Peyer's patch (tissue), 4 donors: ENCODE results near the gene PRIM1. TPM values are rescaled to one million over a fixed set of nuclear protein-coding genes. Genes with fewer than 3 reads are reported as not detected.
"Not testable (repeated sequence)": the region's sequence is repeated elsewhere in the genome, so short reads cannot be mapped to it uniquely, and the experiment has no call there.

Experiments used
- DNase-seq, 3 donors: peaks; one replicate each; pipeline ENCODE4 v3.0.0-alpha.2; 2017 to 2019
- H3K27ac ChIP-seq, 4 donors: fragments of 200-600 bp; sonication (generic); one replicate each; pipeline ENCODE4 v1.5.1; 2016 to 2019
- H3K27me3 ChIP-seq, 2 donors: fragments of 200-600 bp; sonication (generic); one replicate each; pipeline ENCODE4 v1.5.1; 2019
- H3K36me3 ChIP-seq, 3 donors: fragments of 200-600 bp; sonication (generic); one replicate each; pipeline ENCODE4 v1.5.1; 2016 to 2019
- H3K4me1 ChIP-seq, 4 donors: fragments of 200-600 bp; sonication (generic); one replicate each; pipeline ENCODE4 v1.5.1; 2016 to 2019
- H3K4me3 ChIP-seq, 4 donors: fragments of 200-600 bp; sonication (generic); 1 replicate in 3 of 4; 2 replicates in 1 of 4; pipeline ENCODE4 v1.5.1; 2016 to 2019; ENCODE audit warnings: mild to moderate bottlenecking in 1 of 4
- H3K9me3 ChIP-seq, 4 donors: fragments of 200-600 bp; sonication (generic); one replicate each; pipeline ENCODE4 v1.5.1; 2016 to 2019; ENCODE audit warnings: mild to moderate bottlenecking in 1 of 4
- CTCF ChIP-seq, 6 experiments: fragments of 450-650 bp in 4 of 6; fragments of 200-600 bp in 2 of 6; sonication (generic) in 1 of 6; IDR thresholded peaks; one replicate each; pipeline ENCODE4 v1.5.1; 2017 to 2019; ENCODE audit warnings: antibody characterized with exemption in 6 of 6, mild to moderate bottlenecking in 3 of 6, moderate library complexity in 1 of 6
- POLR2A ChIP-seq, 2 donors: fragments of 450-650 bp; IDR thresholded peaks; one replicate each; pipeline ENCODE4 v1.5.1; 2017; ENCODE audit warnings: antibody characterized with exemption in 2 of 2, mild to moderate bottlenecking in 2 of 2, moderate library complexity in 2 of 2
- total RNA-seq, 4 donors: library from RNA; depleted of rRNA; stranded (reverse); fragments of >200 nt; gene quantifications; one replicate each; pipeline ENCODE4 v1.1.0, GENCODE V29; 2016

The PRIM1 gene
- total RNA-seq, 4 donors from 2014 or later = 3.4 to 38.0 (median 5.7) TPM

- no peak for TF ChIP-seq POLR2A (IDR thresholded peaks at IDR 0.05)
- TF ChIP-seq CTCF (IDR thresholded peaks at IDR 0.05) = no peak
- DNase-seq = peak in 1 of 3 donors; percentile 14
- Histone ChIP-seq H3K9me3 (no peaks in the 10 kb centered on the region), H3K4me3 (no peak overlapping the region), H3K36me3 (peaks cover 0 to 93% (median 4%) of the 10 kb centered on the region in 3 donors), H3K27ac (no peak overlapping the region), H3K4me1 (peaks cover 0 to 49% (median 19%) of the 10 kb centered on the region in 4 donors), H3K27me3 (no peaks in the 10 kb centered on the region)
Observed at GRCh38 chr12:56716458-56716857, 35.7 kb downstream of the PRIM1 start.

GRCh38 chr12:56715798-56716197 is 36.3 kb downstream of the PRIM1 start:
- DNase-seq = peak in 1 of 3 donors; percentile 27
- Histone ChIP-seq H3K36me3 (peaks cover 0 to 90% (median 4%) of the 10 kb centered on the region in 3 donors), H3K9me3 (no peaks in the 10 kb centered on the region), H3K27ac (no peak overlapping the region), H3K4me3 (no peak overlapping the region), H3K4me1 (peaks cover 0 to 42% (median 16%) of the 10 kb centered on the region in 4 donors), H3K27me3 (no peaks in the 10 kb centered on the region)
- TF ChIP-seq CTCF (IDR thresholded peaks at IDR 0.05) (no peak), POLR2A (IDR thresholded peaks at IDR 0.05) (no peak)

- Histone ChIP-seq H3K4me1 (peaks cover 0 to 29% (median 7%) of the 10 kb centered on the region in 4 donors), H3K4me3 (no peak overlapping the region), H3K27ac (no peak overlapping the region), H3K27me3 (no peaks in the 10 kb centered on the region), H3K36me3 (peaks cover 0 to 77% (median 4%) of the 10 kb centered on the region in 3 donors), H3K9me3 (no peaks in the 10 kb centered on the region)
- DNase-seq = no peak
- TF ChIP-seq CTCF (IDR thresholded peaks at IDR 0.05) (no peak), POLR2A (IDR thresholded peaks at IDR 0.05) (no peak)
Observed at GRCh38 chr12:56714431-56714929, 37.6 kb downstream of the PRIM1 start.

GRCh38 chr12:56713345-56713744 is 38.8 kb downstream of the PRIM1 start:
- Histone ChIP-seq H3K9me3 (no peaks in the 10 kb centered on the region), H3K27me3 (no peaks in the 10 kb centered on the region), H3K4me1 (peaks cover 0 to 17% (median 6%) of the 10 kb centered on the region in 4 donors), H3K27ac (no peak overlapping the region), H3K36me3 (peaks cover 0 to 66% (median 4%) of the 10 kb centered on the region in 3 donors), H3K4me3 (no peak overlapping the region)
- TF ChIP-seq POLR2A (IDR thresholded peaks at IDR 0.05) = no peak
- no peak for TF ChIP-seq CTCF (IDR thresholded peaks at IDR 0.05)
- no peak for DNase-seq

GRCh38 chr12:56709759-56710376 is 42.3 kb downstream of the PRIM1 start:
- Histone ChIP-seq H3K27ac (no peak overlapping the region), H3K4me3 (no peak overlapping the region), H3K27me3 (no peaks in the 10 kb centered on the region), H3K9me3 (no peaks in the 10 kb centered on the region), H3K4me1 (no peaks in the 10 kb centered on the region), H3K36me3 (peaks cover 0 to 37% (median 4%) of the 10 kb centered on the region in 3 donors)
- DNase-seq = peak in 1 of 3 donors; percentile 12
- TF ChIP-seq CTCF (IDR thresholded peaks at IDR 0.05) (no peak), POLR2A (IDR thresholded peaks at IDR 0.05) (no peak)

- DNase-seq = peak in 1 of 3 donors; percentile 5
- H3K36me3 ChIP-seq, H3K4me3 ChIP-seq, H3K27me3 ChIP-seq, H3K9me3 ChIP-seq, H3K4me1 ChIP-seq, H3K27ac ChIP-seq: not testable (repeated sequence)
Observed at GRCh38 chr12:56704522-56704921, 47.6 kb downstream of the PRIM1 start.
